HepG2 (cell line): ENCODE measurements around the gene SCMH1. TPM values are rescaled to one million over a fixed set of nuclear protein-coding genes. Genes with fewer than 3 reads are reported as not detected.
A peak's percentile ranks its signal among the peaks of the same experiment; 100 is the strongest.

ENCODE experiments used
- ATAC-seq: fragments of 200-7000 bp; cut with Tn5 transposase; 3 replicates; pipeline ENCODE4 v1.9.1; 2020; ENCODE audit warnings: mild to moderate bottlenecking, moderate library complexity
- BruUV-seq: library from RNA; stranded (reverse); fragments of 400-500 nt; replicated peaks from 2 replicates; lab custom pipeline; 2021; lab: Mats Ljungman, UMichigan
- CTCF ChIA-PET: fragments of 300-600 bp; formaldehyde crosslinking; extraction: SDS; loops from one replicate; lab custom pipeline; 2021; ENCODE audit warnings: low total read pairs, inconsistent platforms, low intra/inter-chr PET ratio; lab: Yijun Ruan, JAX
- POLR2A ChIA-PET: fragments of 350-600 bp; sonication (Branson Sonifier 250); formaldehyde crosslinking; loops from one replicate; lab custom pipeline; 2020; ENCODE audit warnings: antibody characterized with exemption, inconsistent platforms; lab: Yijun Ruan, JAX
- DNase-seq: peaks from one replicate; pipeline ENCODE4 v3.0.0-alpha.2; 2015; ENCODE audit warnings: low spot score
- FAIRE-seq: peaks from 3 replicates; lab custom pipeline; 2011; peaks lifted over from hg19 to GRCh38; lab: Jason Lieb, UNC
- H2AFZ ChIP-seq: one replicate; pipeline ENCODE4 v1.6.1; 2011; ENCODE audit warnings: low read length, inconsistent platforms
- H3K27ac ChIP-seq: fragments of 300-600 bp; 3 replicates; pipeline ENCODE4 v1.8.0; 2011; ENCODE audit warnings: mixed run types, mild to moderate bottlenecking, mixed read lengths, low read length, inconsistent platforms; ENCODE audit not compliant: insufficient read depth; ENCODE audit errors: extremely low read length
- H3K27me3 ChIP-seq, 2 experiments: fragments of 200-600 bp in 1 of 2; 2 replicates in 1 of 2; 3 replicates in 1 of 2; pipeline versions ENCODE4 v1.6.0 to v1.8.0; 2011; ENCODE audit warnings: low read length in 2 of 2, mild to moderate bottlenecking in 2 of 2, moderate library complexity in 2 of 2, inconsistent platforms in 1 of 2; ENCODE audit not compliant: insufficient read depth in 2 of 2, control insufficient read depth in 1 of 2
- H3K36me3 ChIP-seq, 2 experiments: fragments of 200-600 bp in 1 of 2; replicated peaks in 1 of 2; 2 replicates in 1 of 2; 3 replicates in 1 of 2; pipeline versions ENCODE4 v1.5.1 to v1.8.0; 2011; ENCODE audit warnings: low read length in 2 of 2, inconsistent platforms in 1 of 2; ENCODE audit not compliant: insufficient read depth in 2 of 2, control insufficient read depth in 1 of 2
- H3K4me1 ChIP-seq: 2 replicates; pipeline ENCODE4 v1.5.1; 2012; ENCODE audit warnings: low read length, inconsistent platforms; ENCODE audit not compliant: insufficient read depth
- H3K4me2 ChIP-seq: 2 replicates; pipeline ENCODE4 v1.6.0; 2011; ENCODE audit warnings: low read depth, low read length, inconsistent platforms
- H3K4me3 ChIP-seq, 3 experiments: fragments of 200-600 bp in 1 of 3; sonication (generic), shearing (Covaris generic) in 1 of 3; replicated peaks in 1 of 3; 2 replicates each; pipeline ENCODE4 v1.5.1; 2011 to 2016; ENCODE audit warnings: low read length in 3 of 3, inconsistent platforms in 2 of 3, low read depth in 2 of 3, mild to moderate bottlenecking in 2 of 3, control low read depth in 1 of 3, mixed read lengths in 1 of 3; ENCODE audit not compliant: insufficient read depth in 1 of 3
- H3K79me2 ChIP-seq: one replicate; pipeline ENCODE4 v1.6.1; 2011; ENCODE audit warnings: low read length, inconsistent platforms; ENCODE audit not compliant: insufficient read depth
- H3K9ac ChIP-seq: 2 replicates; pipeline ENCODE4 v1.6.0; 2011; ENCODE audit warnings: mild to moderate bottlenecking, low read depth, low read length, inconsistent platforms; ENCODE audit not compliant: insufficient read depth
- H3K9me3 ChIP-seq: 2 replicates; pipeline ENCODE4 v1.5.1; 2012; ENCODE audit warnings: mild to moderate bottlenecking, low read length
- H4K20me1 ChIP-seq: 2 replicates; pipeline ENCODE4 v1.6.0; 2011; ENCODE audit warnings: inconsistent platforms, mild to moderate bottlenecking, low read length, moderate library complexity; ENCODE audit not compliant: insufficient read depth
- CREM ChIP-seq, 2 experiments: sonication (generic) in 1 of 2; formaldehyde crosslinking in 1 of 2; IDR thresholded peaks; 2 replicates each; pipeline versions ENCODE4 v1.4.0 to v1.6.1; 2016 to 2020; ENCODE audit warnings: antibody characterized with exemption in 1 of 2, mild to moderate bottlenecking in 1 of 2, missing genetic modification reagents in 1 of 2
- FLYWCH1 ChIP-seq: sonication (generic); formaldehyde crosslinking; IDR thresholded peaks from 2 replicates; pipeline ENCODE4 v1.8.1; 2023; ENCODE audit warnings: mild to moderate bottlenecking, missing genetic modification reagents
- RBM22 ChIP-seq: fragments of 200-400 bp; formaldehyde crosslinking; optimal IDR thresholded peaks from 2 replicates; pipeline ENCODE3; 2017; ENCODE audit warnings: mild to moderate bottlenecking, low read length, moderate library complexity
- RNF2 ChIP-seq: fragments of 450-650 bp; conservative IDR thresholded peaks from 2 replicates; pipeline ENCODE4 v1.6.1; 2016; ENCODE audit warnings: low read depth
- ZIK1 ChIP-seq: sonication (generic); formaldehyde crosslinking; IDR thresholded peaks from 2 replicates; pipeline ENCODE4 v1.5.0; 2020; ENCODE audit warnings: mild to moderate bottlenecking, low read depth, missing genetic modification reagents, borderline replicate concordance
- ZNF136 ChIP-seq: sonication (generic); formaldehyde crosslinking; IDR thresholded peaks from 2 replicates; pipeline ENCODE4 v1.8.1; 2022; ENCODE audit warnings: low read depth, mild to moderate bottlenecking, moderate library complexity, missing genetic modification reagents
- WGBS: methylation state at CpG from one replicate; pipeline ENCODE4 v1.1.6; 2017; ENCODE audit warnings: low lambda C conversion rate; 5-methylcytosine and 5-hydroxymethylcytosine counted together
- in situ Hi-C: cut with HindIII; loops from 2 replicates; pipeline ENCODE4 v1.10.0; 2017; ENCODE audit warnings: low pct_unique_long_range_greater_than_20kb; ENCODE audit not compliant: extremely low pct_ligation_motif_present
- intact Hi-C: fragments of 100-400 bp; cut with micrococcal nuclease; formaldehyde crosslinking; loops from one replicate; pipeline ENCODE4 v1.10.0; 2022; ENCODE audit not compliant: unreplicated experiment
- polyA plus RNA-seq, 8 experiments: library from polyadenylated mRNA; depleted of rRNA in 3 of 8; stranded (reverse) in 7 of 8; unstranded in 1 of 8; fragments of >200 nt; fragmentation: Illumina TruSeq in 4 of 8; extraction: Trizol in 4 of 8; gene quantifications; 2 replicates each; pipeline versions ENCODE4 v1.2.1 to v1.2.3, GENCODE V29; 2011 to 2016; ENCODE audit warnings: low read depth in 4 of 8, missing spikeins in 1 of 8, mixed read lengths in 1 of 8; ENCODE audit not compliant: insufficient read depth in 1 of 8
- total RNA-seq, 5 experiments: library from RNA; depleted of rRNA; stranded (reverse); fragments of >200 nt; fragmentation: Illumina TruSeq; extraction: Trizol; gene quantifications; 2 replicates each; pipeline ENCODE4 v1.2.3, GENCODE V29; 2016; ENCODE audit warnings: low read depth in 1 of 5
- TF ChIP-seq, protein P1 (sequence below): sonication (generic); formaldehyde crosslinking; IDR thresholded peaks from 2 replicates; pipeline ENCODE4 v1.4.0; 2020; ENCODE audit warnings: missing genetic modification reagents
- TF ChIP-seq, protein P2 (sequence below): sonication (generic); formaldehyde crosslinking; IDR thresholded peaks from 2 replicates; pipeline ENCODE4 v1.4.0; 2020; ENCODE audit warnings: missing genetic modification reagents

The SCMH1 gene
- total and polyA plus RNA-seq, 2 of the 13 experiments (the other 11 are each of a cell fraction or from before 2014, with no cell fraction given): 41.8 to 52.6 TPM

DNA sequence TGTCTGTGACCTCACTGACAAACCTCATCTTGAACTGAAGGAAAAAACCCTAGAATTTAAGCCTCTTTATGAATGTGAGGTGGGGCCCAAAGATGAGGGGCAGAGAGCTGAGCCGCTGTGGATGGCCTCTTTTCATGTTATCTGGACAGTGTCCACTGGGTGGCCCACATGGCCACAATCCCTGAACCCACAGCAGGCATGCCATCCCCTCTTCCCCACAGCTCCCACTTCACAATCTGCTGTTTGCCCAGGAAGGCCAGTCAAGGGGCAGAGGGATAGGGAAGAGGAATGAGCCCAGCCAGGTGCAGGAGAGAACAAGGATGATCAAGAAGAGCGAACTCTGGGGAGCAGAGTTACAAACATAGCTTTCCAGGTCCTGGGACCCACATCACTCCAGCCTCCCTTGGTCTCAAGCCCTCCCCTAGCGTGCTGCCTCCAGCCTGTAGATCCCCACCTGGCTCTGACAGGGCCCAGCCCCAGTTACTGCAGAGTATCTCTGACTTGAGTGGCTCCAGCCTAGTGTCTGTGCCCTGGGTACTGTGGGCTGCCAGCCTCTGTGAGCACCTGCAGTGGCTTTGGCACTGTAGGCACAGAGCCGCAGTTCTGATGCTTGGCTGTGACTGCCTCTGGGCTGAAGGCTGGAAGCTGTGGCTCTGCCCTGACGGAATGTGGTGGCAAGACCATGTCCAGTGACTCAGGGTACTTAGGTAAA, 218.7 kb downstream of the SCMH1 start (continued):
- TF ChIP-seq ZNF136 (CRISPR knock-in tag) (no peak), FLYWCH1 (CRISPR knock-in tag) (no peak), RNF2 (no peak), CREM (IDR thresholded peaks at IDR 0.05) (no peak), CREM (CRISPR knock-in tag; IDR thresholded peaks at IDR 0.05) (no peak)

DNA sequence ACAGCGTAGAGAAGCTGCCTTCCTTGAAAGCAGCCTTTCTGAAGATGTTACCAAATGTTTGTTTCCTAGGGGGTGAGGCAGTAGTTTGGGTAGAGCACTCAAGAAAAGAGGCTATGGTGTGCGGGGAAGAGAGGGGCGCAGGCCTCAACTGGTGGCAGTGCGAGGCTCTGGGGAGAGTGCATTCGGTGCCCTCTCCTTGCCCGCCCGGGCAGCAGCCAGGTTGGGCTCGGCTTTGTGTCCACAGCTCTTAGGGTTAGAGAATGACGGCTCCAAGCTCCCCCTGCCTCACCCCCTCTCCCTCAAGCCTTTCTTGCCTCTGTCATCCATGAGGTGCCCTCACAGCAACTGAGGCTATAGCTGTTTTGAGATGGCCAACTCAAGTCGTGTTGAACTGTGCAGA, 219.7 kb downstream of the SCMH1 start:
- H3K36me3 ChIP-seq: peaks cover 0 to 14% of the 10 kb centered on the region in 2 experiments; a peak in 4 of 5 replicates
- in situ Hi-C loops (no loop called here), intact Hi-C loops (no loop called here)
- no peak for ATAC-seq
- H3K4me1 ChIP-seq: peaks cover 15% of the 10 kb centered on the region
- DNase-seq: no peak
- no peak overlapping the region for H3K4me2 ChIP-seq
- H3K9me3 ChIP-seq: no peaks in the 10 kb centered on the region
- no peak for FAIRE-seq
- ChIA-PET CTCF (interaction anchor here (1.1 kb wide), 1 partner anchor 100 kb away, joined by 3 read pairs; no protein-coding TSS in a partner anchor), POLR2A (interaction anchor here (1.3 kb wide), 2 partner anchors 9 to 43 kb away, joined by 3 to 5 read pairs; partner anchors contain the start of gene CTPS1)
- no peaks in the 10 kb centered on the region for H3K79me2 ChIP-seq
- no peak overlapping the region for H3K4me3 ChIP-seq
- no TSS peak for BruUV-seq
- H2AFZ ChIP-seq: no peak overlapping the region
- no peaks in the 10 kb centered on the region for H3K27me3 ChIP-seq
- TF ChIP-seq, protein P1, sequence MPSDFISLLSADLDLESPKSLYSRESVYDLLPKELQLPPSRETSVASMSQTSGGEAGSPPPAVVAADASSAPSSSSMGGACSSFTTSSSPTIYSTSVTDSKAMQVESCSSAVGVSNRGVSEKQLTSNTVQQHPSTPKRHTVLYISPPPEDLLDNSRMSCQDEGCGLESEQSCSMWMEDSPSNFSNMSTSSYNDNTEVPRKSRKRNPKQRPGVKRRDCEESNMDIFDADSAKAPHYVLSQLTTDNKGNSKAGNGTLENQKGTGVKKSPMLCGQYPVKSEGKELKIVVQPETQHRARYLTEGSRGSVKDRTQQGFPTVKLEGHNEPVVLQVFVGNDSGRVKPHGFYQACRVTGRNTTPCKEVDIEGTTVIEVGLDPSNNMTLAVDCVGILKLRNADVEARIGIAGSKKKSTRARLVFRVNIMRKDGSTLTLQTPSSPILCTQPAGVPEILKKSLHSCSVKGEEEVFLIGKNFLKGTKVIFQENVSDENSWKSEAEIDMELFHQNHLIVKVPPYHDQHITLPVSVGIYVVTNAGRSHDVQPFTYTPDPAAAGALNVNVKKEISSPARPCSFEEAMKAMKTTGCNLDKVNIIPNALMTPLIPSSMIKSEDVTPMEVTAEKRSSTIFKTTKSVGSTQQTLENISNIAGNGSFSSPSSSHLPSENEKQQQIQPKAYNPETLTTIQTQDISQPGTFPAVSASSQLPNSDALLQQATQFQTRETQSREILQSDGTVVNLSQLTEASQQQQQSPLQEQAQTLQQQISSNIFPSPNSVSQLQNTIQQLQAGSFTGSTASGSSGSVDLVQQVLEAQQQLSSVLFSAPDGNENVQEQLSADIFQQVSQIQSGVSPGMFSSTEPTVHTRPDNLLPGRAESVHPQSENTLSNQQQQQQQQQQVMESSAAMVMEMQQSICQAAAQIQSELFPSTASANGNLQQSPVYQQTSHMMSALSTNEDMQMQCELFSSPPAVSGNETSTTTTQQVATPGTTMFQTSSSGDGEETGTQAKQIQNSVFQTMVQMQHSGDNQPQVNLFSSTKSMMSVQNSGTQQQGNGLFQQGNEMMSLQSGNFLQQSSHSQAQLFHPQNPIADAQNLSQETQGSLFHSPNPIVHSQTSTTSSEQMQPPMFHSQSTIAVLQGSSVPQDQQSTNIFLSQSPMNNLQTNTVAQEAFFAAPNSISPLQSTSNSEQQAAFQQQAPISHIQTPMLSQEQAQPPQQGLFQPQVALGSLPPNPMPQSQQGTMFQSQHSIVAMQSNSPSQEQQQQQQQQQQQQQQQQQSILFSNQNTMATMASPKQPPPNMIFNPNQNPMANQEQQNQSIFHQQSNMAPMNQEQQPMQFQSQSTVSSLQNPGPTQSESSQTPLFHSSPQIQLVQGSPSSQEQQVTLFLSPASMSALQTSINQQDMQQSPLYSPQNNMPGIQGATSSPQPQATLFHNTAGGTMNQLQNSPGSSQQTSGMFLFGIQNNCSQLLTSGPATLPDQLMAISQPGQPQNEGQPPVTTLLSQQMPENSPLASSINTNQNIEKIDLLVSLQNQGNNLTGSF (CRISPR knock-in tag): 0 out of 2 replicates have a peak, but pooled peaks have one; percentile 33
- TF ChIP-seq, protein P2, sequence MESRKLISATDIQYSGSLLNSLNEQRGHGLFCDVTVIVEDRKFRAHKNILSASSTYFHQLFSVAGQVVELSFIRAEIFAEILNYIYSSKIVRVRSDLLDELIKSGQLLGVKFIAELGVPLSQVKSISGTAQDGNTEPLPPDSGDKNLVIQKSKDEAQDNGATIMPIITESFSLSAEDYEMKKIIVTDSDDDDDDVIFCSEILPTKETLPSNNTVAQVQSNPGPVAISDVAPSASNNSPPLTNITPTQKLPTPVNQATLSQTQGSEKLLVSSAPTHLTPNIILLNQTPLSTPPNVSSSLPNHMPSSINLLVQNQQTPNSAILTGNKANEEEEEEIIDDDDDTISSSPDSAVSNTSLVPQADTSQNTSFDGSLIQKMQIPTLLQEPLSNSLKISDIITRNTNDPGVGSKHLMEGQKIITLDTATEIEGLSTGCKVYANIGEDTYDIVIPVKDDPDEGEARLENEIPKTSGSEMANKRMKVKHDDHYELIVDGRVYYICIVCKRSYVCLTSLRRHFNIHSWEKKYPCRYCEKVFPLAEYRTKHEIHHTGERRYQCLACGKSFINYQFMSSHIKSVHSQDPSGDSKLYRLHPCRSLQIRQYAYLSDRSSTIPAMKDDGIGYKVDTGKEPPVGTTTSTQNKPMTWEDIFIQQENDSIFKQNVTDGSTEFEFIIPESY (CRISPR knock-in tag): no peak
- TF ChIP-seq ZIK1 (CRISPR knock-in tag) (no peak), RBM22 (peak; percentile 13)
- no peaks in the 10 kb centered on the region; the same call in 1 of the 2 replicates for H4K20me1 ChIP-seq
- WGBS: 91% methylated on average over 10 of the region's 10 CpGs
- H3K9ac ChIP-seq: no peak overlapping the region
- H3K27ac ChIP-seq: no peak overlapping the region
